Left ventricle myocardium inferior (tissue), 1 donor: ENCODE data around the gene BANK1. TPM values are rescaled to one million over a fixed set of nuclear protein-coding genes. Genes with fewer than 3 reads are reported as not detected.

Source experiments
- DNase-seq: peaks from one replicate; pipeline ENCODE4 v3.0.0-alpha.2; 2020
- H3K27ac ChIP-seq: fragments of 200-600 bp; replicated peaks from 2 replicates; pipeline ENCODE4 v1.8.0; 2021
- H3K27me3 ChIP-seq: fragments of 200-600 bp; 2 replicates; pipeline ENCODE4 v1.8.0; 2021; ENCODE audit warnings: low read depth
- H3K36me3 ChIP-seq: fragments of 200-600 bp; 2 replicates; pipeline ENCODE4 v1.8.0; 2021
- H3K4me1 ChIP-seq: fragments of 200-600 bp; 2 replicates; pipeline ENCODE4 v1.8.0; 2021
- H3K4me3 ChIP-seq: fragments of 200-600 bp; 2 replicates; pipeline ENCODE4 v1.8.0; 2021; ENCODE audit warnings: mild to moderate bottlenecking, moderate library complexity
- H3K9me3 ChIP-seq: fragments of 200-600 bp; replicated peaks from 2 replicates; pipeline ENCODE4 v1.8.0; 2021
- intact Hi-C: fragments of 100-400 bp; cut with micrococcal nuclease; formaldehyde crosslinking; loops from one replicate; pipeline ENCODE4 v1.11.0; 2022
- total RNA-seq: library from RNA; stranded (reverse); fragmentation: NEBNext Ultra II Directional; extraction: Animal tissue kit (Norgen Biotek cat#: 25700); gene quantifications from one replicate; pipeline ENCODE4 v1.2.1, GENCODE V29; 2021
- TF ChIP-seq, protein P1 (sequence below): fragments of 200-600 bp; IDR thresholded peaks from 2 replicates; pipeline ENCODE4 v1.8.0; 2021; ENCODE audit warnings: antibody characterized with exemption, mild to moderate bottlenecking, borderline replicate concordance
- donor health status: DM: no; HTN: yes; CAD: no; lungs with severe emphysema.

Gene BANK1
- total RNA-seq, 1 donor from 2014 or later = 0.08 TPM

DNA sequence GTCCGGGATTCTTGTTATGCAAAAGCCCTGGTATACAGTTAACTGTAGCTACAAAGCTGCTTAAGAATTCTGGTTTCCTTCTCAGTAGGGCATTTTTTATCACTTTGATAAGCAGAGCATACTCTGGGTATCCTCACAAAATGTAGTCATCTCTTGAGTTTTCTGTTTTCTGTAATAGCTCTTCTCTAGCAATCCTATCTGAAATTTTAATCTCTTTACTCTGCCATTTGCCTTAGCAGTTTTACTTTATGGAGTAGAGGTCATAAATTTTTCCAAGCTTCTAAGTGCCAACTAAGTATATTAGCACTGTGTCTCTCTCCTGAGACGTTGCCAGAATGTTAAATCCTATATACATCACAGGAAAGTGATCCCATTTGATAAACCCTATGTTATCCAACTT, 28.0 kb upstream of the BANK1 start:
- H3K9me3 ChIP-seq = peaks cover 20% of the 10 kb centered on the region
- no peak overlapping the region for H3K4me3 ChIP-seq
- TF ChIP-seq, protein P1, sequence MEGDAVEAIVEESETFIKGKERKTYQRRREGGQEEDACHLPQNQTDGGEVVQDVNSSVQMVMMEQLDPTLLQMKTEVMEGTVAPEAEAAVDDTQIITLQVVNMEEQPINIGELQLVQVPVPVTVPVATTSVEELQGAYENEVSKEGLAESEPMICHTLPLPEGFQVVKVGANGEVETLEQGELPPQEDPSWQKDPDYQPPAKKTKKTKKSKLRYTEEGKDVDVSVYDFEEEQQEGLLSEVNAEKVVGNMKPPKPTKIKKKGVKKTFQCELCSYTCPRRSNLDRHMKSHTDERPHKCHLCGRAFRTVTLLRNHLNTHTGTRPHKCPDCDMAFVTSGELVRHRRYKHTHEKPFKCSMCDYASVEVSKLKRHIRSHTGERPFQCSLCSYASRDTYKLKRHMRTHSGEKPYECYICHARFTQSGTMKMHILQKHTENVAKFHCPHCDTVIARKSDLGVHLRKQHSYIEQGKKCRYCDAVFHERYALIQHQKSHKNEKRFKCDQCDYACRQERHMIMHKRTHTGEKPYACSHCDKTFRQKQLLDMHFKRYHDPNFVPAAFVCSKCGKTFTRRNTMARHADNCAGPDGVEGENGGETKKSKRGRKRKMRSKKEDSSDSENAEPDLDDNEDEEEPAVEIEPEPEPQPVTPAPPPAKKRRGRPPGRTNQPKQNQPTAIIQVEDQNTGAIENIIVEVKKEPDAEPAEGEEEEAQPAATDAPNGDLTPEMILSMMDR = no peak

DNA sequence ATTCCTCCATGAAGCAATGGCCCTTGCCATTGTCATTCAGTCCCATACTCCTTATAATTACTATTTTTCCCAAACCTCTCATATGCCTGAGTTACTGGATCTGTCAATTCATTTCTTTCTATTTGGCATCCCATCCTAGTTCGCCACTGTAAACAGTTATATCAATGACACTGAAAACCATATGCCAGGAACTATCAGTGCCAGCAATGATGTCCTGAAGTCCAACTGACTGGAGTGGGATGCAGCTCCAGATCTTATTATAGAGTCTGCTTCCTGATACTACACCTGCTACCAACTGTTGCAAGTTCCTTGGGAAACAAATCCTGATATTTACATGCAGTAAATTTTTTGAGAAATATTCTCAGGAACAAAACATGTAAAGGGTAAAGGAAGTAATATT, 27.0 kb upstream of the BANK1 start:
- Histone ChIP-seq H3K36me3 (no peaks in the 10 kb centered on the region), H3K27me3 (no peaks in the 10 kb centered on the region), H3K4me3 (no peak overlapping the region), H3K9me3 (peaks cover 31% of the 10 kb centered on the region), H3K27ac (no peak overlapping the region), H3K4me1 (no peaks in the 10 kb centered on the region)
- TF ChIP-seq, protein P1 = no peak
- DNase-seq = no peak
- intact Hi-C loops = no loop called here

More for the DNA sequence above, 28.0 kb upstream of the BANK1 start:
- no peaks in the 10 kb centered on the region for H3K27me3 ChIP-seq
- intact Hi-C loops = no loop called here
- H3K36me3 ChIP-seq = no peaks in the 10 kb centered on the region
- no peaks in the 10 kb centered on the region for H3K4me1 ChIP-seq
- no peak for DNase-seq
- H3K27ac ChIP-seq = no peak overlapping the region

DNA sequence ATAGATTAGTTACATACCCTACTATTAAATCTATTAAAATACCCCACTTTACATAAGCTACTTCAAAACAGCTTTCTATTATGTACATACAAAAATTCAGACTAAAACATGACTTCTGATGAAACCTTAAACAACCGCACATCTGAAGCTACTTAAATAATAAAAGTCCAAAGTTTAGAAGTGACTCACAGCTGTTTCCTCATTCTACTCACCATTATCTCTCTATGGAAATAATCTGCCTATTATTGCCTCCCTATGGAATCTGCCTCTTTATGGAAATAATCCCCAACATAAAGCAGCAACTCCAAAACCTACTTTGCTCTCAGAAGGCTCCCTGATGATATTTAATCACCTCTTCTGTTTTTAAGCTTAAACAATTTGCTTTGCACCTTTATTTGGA, 15.7 kb upstream of the BANK1 start:
- Histone ChIP-seq H3K36me3 (no peaks in the 10 kb centered on the region), H3K27me3 (no peaks in the 10 kb centered on the region), H3K4me1 (no peaks in the 10 kb centered on the region), H3K9me3 (peaks cover 33% of the 10 kb centered on the region), H3K27ac (no peak overlapping the region), H3K4me3 (no peak overlapping the region)
- TF ChIP-seq, protein P1 = no peak
- intact Hi-C loops = no loop called here
- no peak for DNase-seq

DNA sequence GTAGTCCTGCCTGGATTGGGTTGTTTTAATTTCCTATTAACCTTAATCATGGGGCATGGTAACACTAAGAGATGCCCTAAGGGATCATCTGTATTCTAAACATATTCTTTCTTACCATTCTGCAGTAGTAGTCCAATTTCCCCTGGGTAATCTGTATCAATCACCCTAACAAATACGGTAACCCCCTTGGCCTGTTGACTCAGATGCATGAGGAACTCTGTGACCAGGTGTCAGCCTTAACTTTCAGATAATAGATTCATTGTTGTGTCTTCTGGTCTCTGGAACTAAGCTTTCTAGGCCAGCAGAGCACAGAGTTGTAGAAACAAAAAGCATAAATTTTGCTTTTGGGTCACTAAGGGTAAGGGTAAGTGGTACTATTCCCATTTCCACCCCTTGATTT, 13.1 kb upstream of the BANK1 start:
- Histone ChIP-seq H3K27me3 (no peaks in the 10 kb centered on the region), H3K4me1 (no peaks in the 10 kb centered on the region), H3K27ac (no peak overlapping the region), H3K4me3 (no peak overlapping the region), H3K36me3 (no peaks in the 10 kb centered on the region), H3K9me3 (peaks cover 7% of the 10 kb centered on the region)
- TF ChIP-seq, protein P1 = no peak
- intact Hi-C loops = no loop called here
- DNase-seq = no peak

DNA sequence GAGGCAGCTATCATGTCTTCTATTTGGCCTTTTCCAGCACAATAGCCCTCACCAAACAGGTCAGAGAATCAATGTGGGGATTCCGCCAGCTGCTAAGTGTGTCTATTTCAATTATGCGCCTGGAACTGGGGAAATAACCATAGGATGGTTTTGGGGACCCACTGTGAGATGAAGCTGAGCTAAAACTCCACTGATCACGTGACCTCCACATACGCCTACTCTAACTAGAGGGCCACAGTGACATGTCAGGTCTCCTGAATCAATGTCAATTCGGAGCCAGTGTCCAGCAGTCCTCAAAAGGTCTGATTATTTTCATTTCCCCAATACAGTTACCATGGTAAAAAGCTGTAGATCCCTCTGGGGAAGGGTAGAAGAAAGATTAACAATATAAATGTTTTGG, 10.2 kb upstream of the BANK1 start:
- Histone ChIP-seq H3K27me3 (no peaks in the 10 kb centered on the region), H3K4me3 (no peak overlapping the region), H3K27ac (no peak overlapping the region), H3K9me3 (no peaks in the 10 kb centered on the region), H3K4me1 (no peaks in the 10 kb centered on the region), H3K36me3 (no peaks in the 10 kb centered on the region)
- no peak for DNase-seq
- TF ChIP-seq, protein P1 = no peak
- intact Hi-C loops = no loop called here

DNA sequence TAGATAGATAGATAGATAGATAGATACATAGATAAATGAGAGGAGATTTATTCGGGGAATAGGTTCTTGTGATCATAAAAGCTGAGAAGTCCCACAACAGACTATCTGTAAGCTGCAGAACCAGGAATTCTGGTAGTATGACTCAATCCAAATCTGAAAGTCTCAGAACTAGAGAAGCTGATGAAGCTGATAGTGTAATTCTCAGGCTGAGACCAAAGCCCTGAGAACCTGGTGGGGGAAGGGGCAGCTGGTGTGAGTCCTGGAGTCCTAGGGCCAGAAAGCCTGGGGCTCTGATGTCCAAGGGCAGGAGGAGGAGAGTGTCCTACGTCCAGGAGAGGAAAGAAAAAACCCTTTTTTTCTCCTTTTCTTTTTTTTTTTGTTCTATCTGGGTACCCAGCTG, 8.0 kb upstream of the BANK1 start:
- intact Hi-C loops = no loop called here

More for the DNA sequence above, 8.0 kb upstream of the BANK1 start:
- Histone ChIP-seq H3K9me3 (peaks cover 8% of the 10 kb centered on the region), H3K36me3 (no peaks in the 10 kb centered on the region), H3K4me3 (no peak overlapping the region), H3K27ac (no peak overlapping the region), H3K27me3 (no peaks in the 10 kb centered on the region), H3K4me1 (no peaks in the 10 kb centered on the region)
- no peak for DNase-seq
- TF ChIP-seq, protein P1 = no peak
